K562 (cell line): ENCODE data around the gene KISS1R. TPM values are rescaled to one million over a fixed set of nuclear protein-coding genes. Genes with fewer than 3 reads are reported as not detected.
A peak's percentile ranks its signal among the peaks of the same experiment; 100 is the strongest.

ENCODE experiments used
- ATAC-seq: fragments of 200-7000 bp; cut with Tn5 transposase; 3 replicates; pipeline ENCODE4 v1.9.1; 2020; ENCODE audit warnings: moderate library complexity
- BruUV-seq: library from RNA; stranded (reverse); fragments of 400-500 nt; replicated peaks from 2 replicates; lab custom pipeline; 2021; lab: Mats Ljungman, UMichigan
- CTCF ChIA-PET: fragments of 300-600 bp; formaldehyde crosslinking; extraction: SDS; loops from one replicate; lab custom pipeline; 2021; ENCODE audit warnings: low intra/inter-chr PET ratio; lab: Yijun Ruan, JAX
- POLR2A ChIA-PET: fragments of 300-600, 350-650 bp; sonication (Branson Sonifier 250); formaldehyde crosslinking; extraction: SDS; loops from one replicate; lab custom pipeline; 2021; ENCODE audit warnings: antibody characterized with exemption, inconsistent platforms; lab: Yijun Ruan, JAX
- DNase-seq, 4 experiments: peaks; one replicate each; pipeline versions ENCODE4 v3.0.0 to v3.0.0-alpha.2; 2011 to 2018; ENCODE audit warnings: low spot score in 3 of 4, mixed read lengths in 3 of 4; ENCODE audit errors: extremely low read depth in 1 of 4
- FAIRE-seq: peaks from 2 replicates; lab custom pipeline; 2011; peaks lifted over from hg19 to GRCh38; lab: Jason Lieb, UNC
- H2AFZ ChIP-seq: 2 replicates; pipeline ENCODE4 v1.6.0; 2011; ENCODE audit warnings: low read depth, low read length, control low read depth, inconsistent platforms
- H3K27ac ChIP-seq: fragments of 200-600 bp; 3 replicates; pipeline ENCODE4 v1.8.0; 2011; ENCODE audit warnings: low read depth, mild to moderate bottlenecking, control low read depth, inconsistent platforms, low read length, moderate library complexity, mixed read lengths; ENCODE audit errors: extremely low read depth
- H3K27me3 ChIP-seq, 2 experiments: fragments of 300-600 bp in 1 of 2; 2 replicates in 1 of 2; 3 replicates in 1 of 2; pipeline versions ENCODE4 v1.6.0 to v1.8.0; 2011; ENCODE audit warnings: inconsistent platforms in 2 of 2, low read length in 2 of 2, mild to moderate bottlenecking in 1 of 2, mixed read lengths in 1 of 2, moderate library complexity in 1 of 2; ENCODE audit not compliant: control insufficient read depth in 2 of 2, insufficient read depth in 2 of 2
- H3K36me3 ChIP-seq: fragments of 300-600 bp; 3 replicates; pipeline ENCODE4 v1.8.0; 2011; ENCODE audit warnings: mild to moderate bottlenecking, low read length, inconsistent platforms; ENCODE audit not compliant: control insufficient read depth, insufficient read depth
- H3K4me1 ChIP-seq, 2 experiments: fragments of 200-600 bp in 1 of 2; replicated peaks in 1 of 2; 2 replicates in 1 of 2; 3 replicates in 1 of 2; pipeline versions ENCODE4 v1.5.1 to v1.8.0; 2011; ENCODE audit warnings: inconsistent platforms in 2 of 2, low read length in 2 of 2, mild to moderate bottlenecking in 1 of 2, mixed read lengths in 1 of 2, moderate library complexity in 1 of 2; ENCODE audit not compliant: control insufficient read depth in 2 of 2, insufficient read depth in 2 of 2
- H3K4me2 ChIP-seq: 2 replicates; pipeline ENCODE4 v1.6.1; 2011; ENCODE audit warnings: low read length, control low read depth, inconsistent platforms, mixed read lengths; ENCODE audit not compliant: insufficient read depth
- H3K4me3 ChIP-seq: fragments of 200-600 bp; sonication (generic), shearing (Covaris generic); 2 replicates; pipeline ENCODE4 v1.5.1; 2016; ENCODE audit warnings: control low read depth, inconsistent platforms
- H3K79me2 ChIP-seq: fragments of 200-600 bp; 3 replicates; pipeline ENCODE4 v1.8.0; 2011; ENCODE audit warnings: low read length, inconsistent platforms; ENCODE audit not compliant: control insufficient read depth, insufficient read depth
- H3K9ac ChIP-seq, 2 experiments: 2 replicates each; pipeline versions ENCODE4 v1.6.0 to v1.6.1; 2011; ENCODE audit warnings: low read depth in 2 of 2, low read length in 2 of 2, control low read depth in 1 of 2, inconsistent platforms in 1 of 2, mild to moderate bottlenecking in 1 of 2, mixed read lengths in 1 of 2; ENCODE audit not compliant: insufficient read depth in 1 of 2
- H3K9me1 ChIP-seq: one replicate; pipeline ENCODE4 v1.6.0; 2011; ENCODE audit warnings: inconsistent platforms, mild to moderate bottlenecking, low read length, moderate library complexity; ENCODE audit not compliant: control insufficient read depth, insufficient read depth
- H3K9me3 ChIP-seq: replicated peaks from 2 replicates; pipeline ENCODE4 v1.5.1; 2011; ENCODE audit warnings: low read depth, low read length, inconsistent platforms; ENCODE audit not compliant: control insufficient read depth, insufficient read depth
- H4K20me1 ChIP-seq: replicated peaks from 2 replicates; pipeline ENCODE4 v1.6.1; 2011; ENCODE audit warnings: low read length, inconsistent platforms, mixed read lengths; ENCODE audit not compliant: control insufficient read depth, insufficient read depth
- ATF7 ChIP-seq: fragments of 450-650 bp; IDR thresholded peaks from 2 replicates; pipeline ENCODE4 v1.7.1; 2014; ENCODE audit warnings: mild to moderate bottlenecking, moderate library complexity
- BCOR ChIP-seq: fragments of 450-650 bp; IDR thresholded peaks from 2 replicates; pipeline ENCODE4 v1.6.1; 2016
- CREBBP ChIP-seq: IDR thresholded peaks from one replicate; pipeline ENCODE4 v1.6.1; 2012; ENCODE audit warnings: low read depth, mild to moderate bottlenecking, control low read depth, inconsistent platforms, low read length
- KHSRP ChIP-seq: fragments of 450-650 bp; IDR thresholded peaks from 2 replicates; pipeline ENCODE4 v1.6.1; 2017
- MED1 ChIP-seq: sonication (generic); formaldehyde crosslinking; IDR thresholded peaks from 2 replicates; pipeline ENCODE4 v1.8.1; 2023; ENCODE audit warnings: missing genetic modification reagents, borderline replicate concordance
- MITF ChIP-seq: IDR thresholded peaks from 2 replicates; pipeline ENCODE4 v1.6.1; 2014; ENCODE audit warnings: antibody characterized with exemption
- RBM25 ChIP-seq: fragments of 200-400 bp; formaldehyde crosslinking; IDR thresholded peaks from 2 replicates; pipeline ENCODE4 v1.6.1; 2018; ENCODE audit warnings: low read length, low read depth, moderate library complexity; ENCODE audit not compliant: severe bottlenecking
- ZC3H8 ChIP-seq: fragments of 450-650 bp; IDR thresholded peaks from 2 replicates; pipeline ENCODE4 v1.6.1; 2017
- ZFP1 ChIP-seq: fragments of 450-650 bp; formaldehyde crosslinking; IDR thresholded peaks from 2 replicates; pipeline ENCODE4 v1.4.0; 2020; ENCODE audit warnings: mild to moderate bottlenecking, mixed read lengths
- ZKSCAN3 ChIP-seq: fragments of 250-450 bp; sonication (Bioruptor Pico); IDR thresholded peaks from 2 replicates; pipeline ENCODE4 v1.4.0; 2020
- ZNF121 ChIP-seq: sonication (generic); formaldehyde crosslinking; conservative IDR thresholded peaks from 2 replicates; pipeline ENCODE4 v1.8.0; 2022; ENCODE audit warnings: missing genetic modification reagents
- ZNF274 ChIP-seq: IDR thresholded peaks from 2 replicates; pipeline ENCODE4 v1.6.1; 2011; ENCODE audit warnings: low read depth, mild to moderate bottlenecking, low read length, moderate library complexity, borderline replicate concordance
- ZNF316 ChIP-seq: fragments of 450-650 bp; IDR thresholded peaks from 2 replicates; pipeline ENCODE4 v1.6.1; 2016
- ZNF354B ChIP-seq: fragments of 250-450 bp; sonication (Bioruptor Pico); IDR thresholded peaks from 2 replicates; pipeline ENCODE4 v1.4.0; 2020
- ZNF764 ChIP-seq: fragments of 250-450 bp; sonication (Bioruptor Pico); IDR thresholded peaks from 2 replicates; pipeline ENCODE4 v1.4.0; 2020; ENCODE audit warnings: low read depth, mild to moderate bottlenecking, moderate library complexity
- WGBS: fragments of 100-300 bp; shearing (Covaris generic); methylation state at CpG from one replicate; pipeline ENCODE4 v1.1.6; 2016; ENCODE audit warnings: low coverage, mixed read lengths; ENCODE audit not compliant: insufficient coverage; ENCODE audit errors: missing lambda C conversion rate; 5-methylcytosine and 5-hydroxymethylcytosine counted together
- in situ Hi-C: fragments of 300-500 bp; cut with MboI; formaldehyde crosslinking; loops from 4 replicates; pipeline ENCODE4 v1.15.0; 2018; ENCODE audit warnings: inconsistent platforms, mixed read lengths
- intact Hi-C: fragments of 100-400 bp; cut with micrococcal nuclease; formaldehyde crosslinking; loops from 2 replicates; pipeline ENCODE4 v1.14.2; 2022
- polyA plus RNA-seq, 8 experiments: library from polyadenylated mRNA; depleted of rRNA in 4 of 8; stranded (reverse) in 5 of 8; unstranded in 3 of 8; fragments of >200 nt; fragmentation: Nextera tagmentation in 2 of 8; fragmentation: Illumina TruSeq in 1 of 8; extraction: Ambion mirVana in 2 of 8; extraction: Trizol in 1 of 8; gene quantifications; 2 replicates each; pipeline versions ENCODE4 v1.2.1 to v1.2.3, GENCODE V29; 2011 to 2014; ENCODE audit warnings: inconsistent platforms in 1 of 8, missing spikeins in 1 of 8
- total RNA-seq, 7 experiments: library from RNA; depleted of rRNA in 6 of 7; stranded (reverse); fragments of >200 nt in 6 of 7; fragmentation: Illumina TruSeq in 2 of 7; extraction: Trizol in 2 of 7; gene quantifications; 2 replicates each; pipeline versions ENCODE4 v1.2.1 to v1.2.3, GENCODE V29; 2011 to 2021; ENCODE audit warnings: low replicate concordance in 1 of 7
- TF ChIP-seq, protein P1 (sequence below): fragments of 450-650 bp; conservative IDR thresholded peaks from 2 replicates; pipeline ENCODE4 v1.6.1; 2016; ENCODE audit warnings: missing genetic modification characterization, low read depth, mild to moderate bottlenecking, control low read depth, missing compliant biosample characterization
- TF ChIP-seq, protein P2 (sequence below): IDR thresholded peaks from 2 replicates; pipeline ENCODE4 v1.6.1; 2011; ENCODE audit not compliant: insufficient read length; ENCODE audit errors: extremely low read depth
- TF ChIP-seq, protein P3 (sequence below): sonication (generic); formaldehyde crosslinking; IDR thresholded peaks from 2 replicates; pipeline ENCODE4 v1.8.0; 2023; ENCODE audit warnings: mild to moderate bottlenecking, missing genetic modification reagents

KISS1R gene
- total and polyA plus RNA-seq, 9 of the 15 experiments (the other 6 are each of a cell fraction or from before 2014, with no cell fraction given) = 0.37 to 39.4 (median 2.0) TPM

DNA sequence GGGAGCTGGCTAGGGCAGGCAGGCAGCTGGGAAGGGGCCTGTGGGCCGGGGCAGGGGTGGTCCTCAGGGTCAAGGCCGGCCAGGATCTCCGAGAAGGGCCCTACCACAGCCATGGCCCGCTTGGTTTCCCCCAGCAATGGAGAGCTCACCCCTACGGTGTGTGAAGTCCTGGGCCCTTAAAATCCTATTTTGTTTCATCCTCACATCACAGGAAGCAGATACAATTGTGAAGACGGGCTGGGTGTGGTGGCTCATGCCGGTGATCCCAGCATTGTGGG is 15.1 kb upstream of the KISS1R start:
- H3K27ac ChIP-seq = peak overlapping the region; percentile 55; the same call in 2 of the 3 replicates
- ChIA-PET POLR2A (interaction anchor here (0.6 to 3.2 kb wide), 2 partner anchors 9 to 11 kb away, joined by 3 to 15 read pairs; partner anchors contain the start of genes MED16 and RNU6-9), CTCF (interaction anchor here (0.6 kb wide), 1 partner anchor 99 kb away, joined by 3 read pairs; no protein-coding TSS in a partner anchor)
- no peak overlapping the region; the same call in 1 of the 2 replicates for H3K4me2 ChIP-seq
- no peaks in the 10 kb centered on the region for H3K9me3 ChIP-seq
- peak overlapping the region in 1 of 2 experiments; percentile 77; a peak in 2 of 4 replicates for H3K9ac ChIP-seq
- H3K4me1 ChIP-seq = peaks cover 48 to 83% of the 10 kb centered on the region in 2 experiments
- intact Hi-C loops (no loop called here), in situ Hi-C loops (no loop called here)
- H3K79me2 ChIP-seq = peaks cover 67% of the 10 kb centered on the region
- FAIRE-seq = no peak
- ATAC-seq = no peak
- peaks cover 68% of the 10 kb centered on the region; the same call in 2 of the 3 replicates for H3K36me3 ChIP-seq
- H4K20me1 ChIP-seq = peaks cover 12% of the 10 kb centered on the region
- WGBS = 81% methylated on average over 6 of the region's 7 CpGs
- no peaks in the 10 kb centered on the region for H3K27me3 ChIP-seq
- BruUV-seq = no TSS peak
- H2AFZ ChIP-seq = no peak overlapping the region
- no peak overlapping the region for H3K4me3 ChIP-seq
- DNase-seq = no peak
- peaks cover 5% of the 10 kb centered on the region for H3K9me1 ChIP-seq
- TF ChIP-seq ATF7 = no peak
- no peak for TF ChIP-seq ZNF274
- TF ChIP-seq CREBBP = no peak
- no peak for TF ChIP-seq ZNF316
- TF ChIP-seq, protein P1, sequence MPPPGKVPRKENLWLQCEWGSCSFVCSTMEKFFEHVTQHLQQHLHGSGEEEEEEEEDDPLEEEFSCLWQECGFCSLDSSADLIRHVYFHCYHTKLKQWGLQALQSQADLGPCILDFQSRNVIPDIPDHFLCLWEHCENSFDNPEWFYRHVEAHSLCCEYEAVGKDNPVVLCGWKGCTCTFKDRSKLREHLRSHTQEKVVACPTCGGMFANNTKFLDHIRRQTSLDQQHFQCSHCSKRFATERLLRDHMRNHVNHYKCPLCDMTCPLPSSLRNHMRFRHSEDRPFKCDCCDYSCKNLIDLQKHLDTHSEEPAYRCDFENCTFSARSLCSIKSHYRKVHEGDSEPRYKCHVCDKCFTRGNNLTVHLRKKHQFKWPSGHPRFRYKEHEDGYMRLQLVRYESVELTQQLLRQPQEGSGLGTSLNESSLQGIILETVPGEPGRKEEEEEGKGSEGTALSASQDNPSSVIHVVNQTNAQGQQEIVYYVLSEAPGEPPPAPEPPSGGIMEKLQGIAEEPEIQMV (tag) = no peak
- TF ChIP-seq MITF = no peak
- no peak for TF ChIP-seq ZNF354B (CRISPR knock-in tag)
- no peak for TF ChIP-seq MED1
- TF ChIP-seq, protein P2, sequence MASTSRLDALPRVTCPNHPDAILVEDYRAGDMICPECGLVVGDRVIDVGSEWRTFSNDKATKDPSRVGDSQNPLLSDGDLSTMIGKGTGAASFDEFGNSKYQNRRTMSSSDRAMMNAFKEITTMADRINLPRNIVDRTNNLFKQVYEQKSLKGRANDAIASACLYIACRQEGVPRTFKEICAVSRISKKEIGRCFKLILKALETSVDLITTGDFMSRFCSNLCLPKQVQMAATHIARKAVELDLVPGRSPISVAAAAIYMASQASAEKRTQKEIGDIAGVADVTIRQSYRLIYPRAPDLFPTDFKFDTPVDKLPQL = no peak
- TF ChIP-seq ZNF764 (CRISPR knock-in tag) = no peak
- TF ChIP-seq ZC3H8 = no peak
- TF ChIP-seq, protein P3, sequence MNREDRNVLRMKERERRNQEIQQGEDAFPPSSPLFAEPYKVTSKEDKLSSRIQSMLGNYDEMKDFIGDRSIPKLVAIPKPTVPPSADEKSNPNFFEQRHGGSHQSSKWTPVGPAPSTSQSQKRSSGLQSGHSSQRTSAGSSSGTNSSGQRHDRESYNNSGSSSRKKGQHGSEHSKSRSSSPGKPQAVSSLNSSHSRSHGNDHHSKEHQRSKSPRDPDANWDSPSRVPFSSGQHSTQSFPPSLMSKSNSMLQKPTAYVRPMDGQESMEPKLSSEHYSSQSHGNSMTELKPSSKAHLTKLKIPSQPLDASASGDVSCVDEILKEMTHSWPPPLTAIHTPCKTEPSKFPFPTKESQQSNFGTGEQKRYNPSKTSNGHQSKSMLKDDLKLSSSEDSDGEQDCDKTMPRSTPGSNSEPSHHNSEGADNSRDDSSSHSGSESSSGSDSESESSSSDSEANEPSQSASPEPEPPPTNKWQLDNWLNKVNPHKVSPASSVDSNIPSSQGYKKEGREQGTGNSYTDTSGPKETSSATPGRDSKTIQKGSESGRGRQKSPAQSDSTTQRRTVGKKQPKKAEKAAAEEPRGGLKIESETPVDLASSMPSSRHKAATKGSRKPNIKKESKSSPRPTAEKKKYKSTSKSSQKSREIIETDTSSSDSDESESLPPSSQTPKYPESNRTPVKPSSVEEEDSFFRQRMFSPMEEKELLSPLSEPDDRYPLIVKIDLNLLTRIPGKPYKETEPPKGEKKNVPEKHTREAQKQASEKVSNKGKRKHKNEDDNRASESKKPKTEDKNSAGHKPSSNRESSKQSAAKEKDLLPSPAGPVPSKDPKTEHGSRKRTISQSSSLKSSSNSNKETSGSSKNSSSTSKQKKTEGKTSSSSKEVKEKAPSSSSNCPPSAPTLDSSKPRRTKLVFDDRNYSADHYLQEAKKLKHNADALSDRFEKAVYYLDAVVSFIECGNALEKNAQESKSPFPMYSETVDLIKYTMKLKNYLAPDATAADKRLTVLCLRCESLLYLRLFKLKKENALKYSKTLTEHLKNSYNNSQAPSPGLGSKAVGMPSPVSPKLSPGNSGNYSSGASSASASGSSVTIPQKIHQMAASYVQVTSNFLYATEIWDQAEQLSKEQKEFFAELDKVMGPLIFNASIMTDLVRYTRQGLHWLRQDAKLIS (CRISPR knock-in tag) = no peak
- TF ChIP-seq BCOR = peak; percentile 59; the same call in 1 of the 2 replicates
- TF ChIP-seq ZKSCAN3 (CRISPR knock-in tag) = no peak
- no peak for TF ChIP-seq ZFP1 (CRISPR knock-in tag)
- TF ChIP-seq RBM25 = peak; percentile 36
- TF ChIP-seq ZNF121 (CRISPR knock-in tag) = 0 out of 2 replicates have a peak, but pooled peaks have one; percentile 20
- TF ChIP-seq KHSRP = no peak
